IPS DF 19.7 (cell line): ENCODE measurements around the gene LDLRAD3.

Source experiments
- DNase-seq: peaks from one replicate; pipeline ENCODE4 v3.0.0-alpha.2; 2013; ENCODE audit warnings: low read depth, low spot score

The LDLRAD3 gene

DNA sequence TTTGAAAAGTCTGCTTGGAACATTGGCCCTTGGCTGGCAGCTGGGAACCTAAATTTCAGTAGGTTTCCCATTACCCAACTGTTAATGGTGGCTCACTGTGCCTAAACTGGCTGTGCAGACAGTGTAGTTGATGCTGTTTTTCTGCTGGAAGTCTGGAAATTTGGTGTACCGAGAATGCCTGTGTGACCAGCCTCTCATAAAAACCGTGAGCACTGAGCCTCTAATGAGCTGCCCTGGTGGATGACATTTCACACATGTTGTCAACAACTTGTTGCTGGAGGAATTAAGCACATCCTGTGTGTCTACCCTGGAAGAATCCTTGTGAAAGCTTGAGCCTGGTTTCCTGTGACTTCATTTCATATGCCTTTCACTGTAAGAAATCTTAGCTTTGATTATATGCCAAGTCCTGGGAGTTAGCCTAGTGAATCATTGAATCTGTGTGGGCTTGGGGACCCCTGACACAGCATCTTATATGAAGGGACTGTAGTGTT is 131.1 kb downstream of the LDLRAD3 start:
- no peak for DNase-seq

DNA sequence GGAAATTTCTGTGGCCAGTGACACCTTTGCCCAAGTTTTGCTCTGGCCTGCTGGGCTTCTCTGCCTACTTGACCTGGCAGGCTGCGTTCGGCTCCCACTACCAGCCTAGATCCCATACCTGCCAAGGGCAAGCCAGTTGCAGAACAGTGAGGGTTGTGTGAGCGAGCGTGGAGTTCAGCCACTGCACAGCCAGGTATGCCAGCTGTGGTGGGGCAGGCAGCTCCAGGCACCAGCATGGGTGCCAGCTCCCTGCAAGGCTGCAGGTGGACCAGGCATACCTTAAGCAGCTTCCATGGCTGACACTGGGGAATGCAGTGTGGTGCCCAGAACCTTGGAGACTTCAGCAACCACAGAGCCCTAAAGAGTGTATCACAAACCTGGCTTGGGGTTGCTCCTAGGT is 133.5 kb downstream of the LDLRAD3 start:
- DNase-seq, result no peak

DNA sequence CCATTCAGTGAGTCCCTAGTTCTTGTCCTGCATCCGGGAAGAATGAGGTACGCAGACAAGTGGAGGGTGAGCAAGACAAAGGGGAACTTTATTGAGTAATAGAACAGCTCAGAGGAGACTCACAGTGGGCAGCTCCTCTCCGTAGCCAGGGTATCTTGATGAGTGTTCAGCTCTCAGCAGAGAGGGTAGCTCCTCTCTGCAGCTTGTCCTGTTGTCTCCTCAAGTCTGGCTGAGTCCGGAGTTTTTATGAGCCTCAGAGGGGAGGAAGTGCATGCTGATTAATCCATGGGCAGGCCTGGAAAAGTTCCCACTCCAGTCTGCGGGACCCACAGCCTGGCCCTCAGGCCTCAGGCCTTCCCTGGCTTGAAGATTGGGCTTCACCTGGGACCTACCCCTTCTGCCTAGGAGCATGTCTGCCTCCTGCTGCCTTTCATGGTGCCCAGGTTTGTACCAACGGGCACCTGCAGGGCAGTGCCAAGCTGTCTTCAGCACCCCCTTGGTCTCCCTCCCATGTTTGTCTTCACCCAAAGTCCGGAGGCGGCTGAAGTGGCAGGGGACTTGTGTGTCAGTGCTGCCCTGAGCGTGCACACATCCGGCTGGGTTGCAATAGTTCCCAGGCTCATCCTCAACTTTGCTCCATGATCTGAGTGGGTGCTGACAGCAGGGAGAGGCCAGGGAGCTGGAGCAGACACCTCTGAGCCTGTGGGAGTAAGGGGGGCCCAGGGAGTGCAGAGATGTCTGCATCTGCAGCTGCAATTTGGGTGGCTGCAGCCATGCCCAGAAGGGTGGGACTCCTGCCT is 134.2 kb downstream of the LDLRAD3 start:
- DNase-seq, result no peak

DNA sequence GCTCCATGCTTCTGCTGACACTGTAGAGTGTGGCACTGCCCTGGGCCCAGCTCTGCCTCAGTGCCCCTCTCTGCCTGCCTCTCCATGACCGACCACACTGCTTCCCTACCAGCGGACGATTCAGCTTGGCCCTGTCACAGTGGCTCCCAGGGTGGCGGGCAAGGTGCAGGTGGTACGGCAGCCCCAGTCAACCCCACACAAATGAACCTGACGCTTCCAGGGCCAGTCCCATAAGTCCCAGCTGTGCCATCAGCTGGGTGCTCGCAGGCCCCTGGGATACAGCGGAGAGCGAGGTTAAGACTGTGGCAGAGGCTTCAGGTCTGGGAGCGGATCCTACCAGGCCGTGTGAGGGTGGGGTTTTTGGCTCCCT is 134.8 kb downstream of the LDLRAD3 start:
- DNase-seq, result no peak

DNA sequence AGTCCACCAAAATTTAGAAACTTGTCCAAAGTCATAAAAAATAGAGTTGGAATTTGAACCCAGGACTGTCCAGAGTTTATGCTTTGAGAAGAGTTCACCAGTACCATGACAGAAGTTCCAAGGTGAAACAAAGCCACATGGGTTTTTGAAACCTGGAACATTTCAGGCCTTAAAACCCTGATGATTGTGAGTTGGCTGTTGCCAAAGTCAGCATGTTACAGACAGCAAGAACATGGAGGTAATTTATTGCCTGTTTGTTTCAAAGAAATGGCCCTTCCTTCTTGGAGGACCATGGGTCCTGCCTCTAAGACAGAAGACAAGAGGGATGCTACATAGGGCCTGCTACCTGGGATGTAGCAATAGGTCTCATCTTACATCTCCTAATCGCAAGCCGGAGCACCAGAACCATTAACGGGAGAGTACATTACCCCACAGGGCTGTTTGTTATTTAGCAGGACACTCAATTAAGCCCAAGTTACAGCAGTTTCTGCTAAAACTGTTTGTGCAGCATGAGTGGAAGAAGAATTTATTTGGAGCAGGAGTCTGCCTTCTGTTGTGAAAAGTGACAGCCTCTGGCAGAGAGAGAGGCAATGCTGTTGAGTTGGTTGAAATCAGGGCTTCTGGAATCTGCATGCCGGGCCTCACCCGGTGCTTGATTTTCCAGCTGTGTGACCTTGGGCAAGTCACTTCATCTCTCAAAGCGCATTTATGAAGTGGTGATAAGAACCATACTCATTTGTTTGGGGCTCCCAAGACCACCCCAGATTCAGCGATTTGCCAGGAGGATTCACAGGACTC is 136.2 kb downstream of the LDLRAD3 start:
- no peak for DNase-seq

DNA sequence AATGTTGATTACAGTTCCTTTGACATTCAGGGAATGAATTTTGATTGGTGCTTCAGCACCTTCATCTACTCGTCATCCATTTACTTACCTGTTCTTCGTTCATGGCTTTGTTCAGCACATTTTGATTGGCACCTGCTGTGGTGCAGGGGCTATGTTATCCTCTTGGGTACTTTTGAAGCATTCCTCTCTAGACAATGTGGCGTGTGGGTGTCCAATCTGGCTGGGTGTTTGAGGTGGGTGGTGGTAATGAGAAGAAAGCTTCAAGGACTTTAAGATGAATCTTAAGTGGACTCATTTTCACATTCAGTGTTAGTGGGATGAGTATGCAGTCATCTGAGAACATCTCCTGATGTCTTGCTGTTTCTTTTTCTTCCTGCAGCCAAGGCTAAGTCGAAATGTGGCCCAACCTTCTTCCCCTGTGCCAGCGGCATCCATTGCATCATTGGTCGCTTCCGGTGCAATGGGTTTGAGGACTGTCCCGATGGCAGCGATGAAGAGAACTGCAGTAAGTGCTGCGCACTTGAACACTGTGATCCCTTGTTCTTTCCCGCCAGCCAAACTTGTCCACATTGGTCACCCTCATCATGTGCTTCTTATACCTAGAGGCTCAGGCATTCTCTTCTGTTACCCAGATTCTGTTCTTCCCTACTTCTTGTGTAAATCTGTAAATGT is 137.5 kb downstream of the LDLRAD3 start:
- no peak for DNase-seq

DNA sequence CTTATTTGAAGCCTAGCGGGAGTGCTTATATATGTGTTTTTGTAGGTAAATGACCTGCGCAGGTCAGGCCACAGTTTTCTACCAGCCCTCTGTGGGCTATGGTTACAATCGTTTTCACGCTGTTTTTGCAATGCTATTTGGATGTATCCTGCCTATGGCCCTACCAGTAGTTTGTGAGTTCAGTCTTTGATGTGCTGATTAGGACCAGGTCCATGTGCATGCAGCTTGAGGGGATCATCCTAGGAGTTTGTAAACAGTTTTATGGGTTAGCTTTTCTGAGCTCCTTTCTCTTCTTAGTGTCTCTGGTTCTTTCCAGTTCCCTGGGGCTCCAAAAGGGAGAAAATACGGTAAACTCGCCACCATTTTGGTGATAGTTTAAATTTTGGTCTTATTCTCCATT is 142.5 kb downstream of the LDLRAD3 start:
- DNase-seq, result no peak

DNA sequence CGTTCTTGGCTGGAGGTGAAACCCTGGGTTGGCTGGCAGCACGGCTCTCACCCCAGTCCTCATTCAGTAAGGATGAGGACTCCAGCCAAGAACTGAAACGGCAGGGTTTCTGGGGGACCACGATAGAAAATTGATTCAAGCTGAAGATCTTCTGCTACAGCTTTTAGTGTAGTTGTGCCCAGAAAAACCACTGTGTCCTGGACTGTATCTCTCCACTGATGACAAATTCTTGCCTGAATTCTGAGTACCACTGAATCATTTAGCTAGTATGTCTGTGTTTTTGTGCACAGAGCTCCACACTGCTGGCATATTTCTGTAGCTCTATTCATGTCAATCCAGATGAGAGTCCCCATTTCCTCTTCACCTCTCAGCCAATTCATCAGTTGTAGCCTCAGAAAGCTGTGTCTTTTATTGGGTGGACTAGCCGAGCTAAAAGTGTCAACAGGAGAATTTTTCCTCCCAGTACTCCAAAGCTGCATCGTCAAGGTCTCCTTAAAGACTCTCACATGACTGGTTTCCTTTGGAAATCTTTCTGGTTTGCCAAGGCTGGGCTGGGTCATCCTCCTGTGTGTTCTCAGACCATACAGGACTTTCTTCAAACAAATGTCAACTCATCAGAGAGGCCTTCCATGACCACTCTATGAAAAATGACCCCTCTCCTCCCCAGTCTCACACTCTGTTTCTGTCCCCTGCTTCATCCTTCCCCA is 144.6 kb downstream of the LDLRAD3 start:
- DNase-seq, result no peak

DNA sequence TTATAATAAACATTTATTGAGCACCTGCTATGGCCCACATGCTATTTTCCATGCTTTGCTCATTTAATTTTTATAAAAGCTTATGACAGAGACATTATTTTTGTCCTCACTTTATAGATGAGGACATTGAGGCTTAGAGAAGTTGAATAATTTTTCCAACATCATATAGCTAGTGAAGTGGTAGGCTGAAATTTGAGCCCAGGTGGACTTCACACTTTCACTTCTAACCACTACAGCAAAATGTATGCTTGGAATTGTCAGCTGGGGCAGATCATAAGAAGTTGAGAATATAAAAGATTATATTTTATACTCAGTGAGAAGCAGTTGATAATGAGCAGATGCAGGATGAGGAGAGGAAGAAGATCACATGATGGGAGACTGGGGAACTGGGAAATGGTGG is 146.1 kb downstream of the LDLRAD3 start:
- no peak for DNase-seq

DNA sequence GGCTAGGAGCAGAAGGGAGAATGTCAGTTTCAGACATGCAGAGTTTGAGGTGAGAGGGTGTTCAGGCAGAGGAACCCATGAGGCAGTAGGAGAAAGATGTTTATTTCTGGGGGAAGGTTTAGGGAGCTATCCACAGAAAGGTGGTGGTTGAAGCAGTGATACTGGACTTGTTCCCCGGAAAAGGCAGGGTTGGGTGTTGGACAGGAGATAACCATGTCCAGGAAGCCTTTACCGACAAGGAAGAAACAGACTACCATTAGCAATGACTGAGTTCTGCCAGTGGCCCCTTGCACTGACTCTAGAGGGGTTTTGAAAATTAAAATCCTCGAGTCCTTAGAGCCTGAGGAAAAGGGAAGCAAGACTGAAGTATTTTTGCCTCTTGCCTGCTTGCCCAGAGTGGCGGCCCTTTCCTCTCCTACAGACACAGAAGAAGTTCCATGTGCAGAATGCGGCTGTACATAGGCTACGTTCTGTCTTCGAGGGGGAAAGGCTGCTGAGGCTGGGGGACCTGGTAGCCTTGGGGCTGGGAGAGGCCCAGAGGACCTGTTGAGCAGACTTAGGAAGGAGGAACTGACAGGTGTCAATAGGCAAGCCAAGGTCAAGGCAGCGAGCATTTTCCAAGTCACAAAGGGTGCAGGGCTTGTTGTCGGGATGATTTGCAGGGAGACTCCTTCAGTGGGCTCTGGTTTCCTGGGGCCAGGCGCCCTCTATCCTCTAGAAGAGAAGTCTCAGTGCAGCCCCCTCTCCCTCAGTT is 146.7 kb downstream of the LDLRAD3 start:
- DNase-seq, result no peak

DNA sequence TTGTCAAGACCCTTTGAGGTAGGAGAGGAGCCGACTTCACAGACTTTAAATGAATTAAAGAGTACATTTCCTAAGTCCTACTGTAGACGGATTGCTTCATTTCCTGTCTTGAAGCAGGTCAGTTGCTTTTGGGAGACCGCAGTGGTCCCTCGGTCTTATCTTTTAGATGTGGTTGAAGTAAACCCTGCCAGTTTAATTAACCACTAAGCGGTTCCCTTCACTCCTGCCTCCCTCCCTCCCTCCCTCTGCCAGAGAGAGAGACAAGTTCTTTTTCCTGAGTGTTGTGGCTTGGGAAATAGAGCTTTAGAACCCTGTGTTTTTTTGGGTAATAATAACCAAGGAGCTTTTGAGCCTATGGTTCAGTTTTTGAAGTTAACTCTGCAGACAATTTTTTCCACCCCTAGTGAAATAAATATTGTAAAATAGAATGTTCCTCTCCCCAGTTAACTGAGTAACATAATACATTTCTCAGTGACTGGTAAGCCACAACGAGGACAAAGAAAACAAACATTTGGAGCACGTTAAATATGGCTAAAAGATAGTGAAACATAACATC is 147.5 kb downstream of the LDLRAD3 start:
- no peak for DNase-seq

DNA sequence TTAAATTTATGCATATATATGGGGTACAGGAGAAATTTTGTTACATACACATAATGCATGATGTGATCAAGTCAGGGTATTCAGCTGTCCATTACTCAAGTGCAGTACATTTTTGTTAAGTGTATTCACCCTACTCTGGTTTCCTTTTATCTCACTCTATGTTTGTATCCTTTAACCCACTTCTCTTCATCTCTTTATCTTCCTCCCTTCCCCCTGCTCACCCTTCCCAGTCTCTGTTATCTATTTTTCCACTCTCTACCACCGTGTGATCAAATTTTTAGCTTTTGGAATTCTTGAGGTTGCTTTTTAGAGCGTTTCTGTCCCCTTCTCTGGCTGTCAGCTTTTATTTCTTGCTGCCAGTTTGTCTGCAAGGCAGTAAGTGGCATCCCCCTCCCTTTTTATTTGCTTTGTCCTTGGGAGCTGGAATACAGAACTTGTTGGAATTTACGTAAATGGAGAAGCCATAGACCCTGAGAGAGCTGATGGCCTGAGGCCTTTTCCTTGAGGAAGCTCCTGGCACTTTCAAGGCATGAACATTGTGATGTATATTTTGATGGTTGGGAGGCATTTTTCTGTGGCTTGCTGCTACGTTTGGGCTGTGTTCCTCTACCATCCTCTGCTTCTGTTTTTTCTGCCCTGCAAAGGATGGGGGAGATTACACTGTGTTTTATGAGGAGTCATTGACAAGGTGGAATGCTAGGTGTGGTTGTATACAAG is 148.6 kb downstream of the LDLRAD3 start:
- DNase-seq, result peak; percentile 95

DNA sequence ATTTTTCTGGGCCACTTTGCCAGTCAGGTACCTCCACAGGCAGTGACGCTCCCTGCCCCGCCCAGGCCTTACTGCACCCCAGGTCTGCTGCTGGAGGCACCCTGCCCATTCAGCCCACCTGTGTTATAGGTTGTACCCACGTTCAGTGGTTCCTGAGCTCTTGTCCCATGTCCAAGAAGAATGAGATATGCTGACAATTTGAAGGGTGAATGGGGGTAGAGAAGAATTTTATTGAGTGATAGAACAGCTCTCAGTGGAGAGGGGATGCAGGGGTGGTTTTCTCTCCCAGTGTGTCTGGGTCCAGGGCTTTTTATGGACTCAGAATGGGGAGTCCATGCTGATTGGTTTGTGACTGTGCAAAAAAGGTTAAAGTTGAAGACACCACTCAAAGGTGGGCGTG is 149.7 kb downstream of the LDLRAD3 start:
- no peak for DNase-seq

DNA sequence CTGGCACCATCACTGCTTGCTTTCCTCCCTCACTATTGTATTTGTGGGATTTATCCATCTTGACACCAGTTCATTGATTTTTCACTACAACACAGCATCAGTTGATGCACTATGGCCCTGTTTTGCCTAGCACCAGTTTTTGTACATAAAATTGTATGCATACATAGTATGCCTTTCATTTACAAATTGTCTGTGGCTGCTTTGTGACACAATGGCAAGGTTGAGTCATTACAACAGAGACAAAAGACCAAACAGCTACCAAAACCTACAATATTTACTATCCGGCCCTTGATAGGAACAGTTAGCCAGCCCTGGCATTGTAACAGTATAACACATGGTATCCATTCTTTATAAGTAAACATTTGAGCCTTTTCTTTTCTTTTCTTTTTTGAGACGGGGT is 150.3 kb downstream of the LDLRAD3 start:
- no peak for DNase-seq

DNA sequence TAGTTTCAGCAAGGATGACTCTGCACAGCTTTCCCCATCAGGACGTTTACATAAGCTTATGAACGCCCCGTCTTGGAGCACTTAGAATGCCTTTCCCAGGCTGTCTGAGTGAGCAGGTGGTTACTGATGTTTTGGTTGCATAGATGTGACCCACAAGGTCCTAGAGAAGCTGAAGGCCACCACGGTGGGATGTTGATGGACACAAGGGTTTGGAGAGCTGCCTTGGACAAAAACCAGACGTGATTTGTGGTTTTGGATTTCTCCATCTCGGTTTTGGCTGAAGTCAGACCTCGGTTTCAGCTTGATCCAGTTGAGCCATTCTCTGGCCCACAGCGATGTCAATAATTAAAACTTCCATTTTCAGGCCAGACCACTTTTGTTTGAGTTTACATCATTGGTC is 151.9 kb downstream of the LDLRAD3 start:
- DNase-seq, result no peak

DNA sequence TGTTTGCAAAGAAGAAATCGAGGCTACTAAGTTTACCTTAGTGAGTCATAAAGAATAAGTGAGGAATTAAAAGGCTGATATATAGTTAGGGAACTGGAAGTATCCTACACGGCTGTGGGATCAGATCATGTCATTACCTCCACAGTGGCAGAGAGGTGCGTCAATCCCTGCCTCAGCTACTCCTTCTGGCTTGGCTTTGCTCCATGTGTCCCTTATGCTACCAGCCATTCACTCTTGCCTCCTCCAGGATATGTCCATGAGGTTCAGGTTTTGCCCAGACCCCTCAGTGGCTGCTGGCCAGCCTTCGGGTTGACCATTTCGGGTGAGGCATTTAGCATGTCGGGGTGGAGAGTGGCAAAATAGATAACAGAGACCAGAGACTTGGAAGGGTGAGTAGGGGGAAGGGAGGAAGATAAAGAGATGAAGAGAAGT is 153.4 kb downstream of the LDLRAD3 start:
- no peak for DNase-seq

DNA sequence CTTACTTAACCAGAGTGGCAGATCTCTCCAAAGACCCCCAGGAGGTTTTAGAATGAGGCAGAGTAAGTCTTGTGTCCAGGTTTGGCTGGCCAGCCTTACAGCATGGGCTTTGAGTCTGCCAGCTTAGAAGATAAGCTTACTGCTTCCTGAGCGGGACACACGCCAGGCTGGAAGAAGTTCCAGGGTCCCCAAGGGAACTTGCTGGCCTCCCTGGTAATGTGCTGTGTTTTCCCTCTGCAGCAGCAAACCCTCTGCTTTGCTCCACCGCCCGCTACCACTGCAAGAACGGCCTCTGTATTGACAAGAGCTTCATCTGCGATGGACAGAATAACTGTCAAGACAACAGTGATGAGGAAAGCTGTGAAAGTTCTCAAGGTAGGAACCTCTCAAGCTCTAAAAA is 154.2 kb downstream of the LDLRAD3 start:
- DNase-seq, result no peak

DNA sequence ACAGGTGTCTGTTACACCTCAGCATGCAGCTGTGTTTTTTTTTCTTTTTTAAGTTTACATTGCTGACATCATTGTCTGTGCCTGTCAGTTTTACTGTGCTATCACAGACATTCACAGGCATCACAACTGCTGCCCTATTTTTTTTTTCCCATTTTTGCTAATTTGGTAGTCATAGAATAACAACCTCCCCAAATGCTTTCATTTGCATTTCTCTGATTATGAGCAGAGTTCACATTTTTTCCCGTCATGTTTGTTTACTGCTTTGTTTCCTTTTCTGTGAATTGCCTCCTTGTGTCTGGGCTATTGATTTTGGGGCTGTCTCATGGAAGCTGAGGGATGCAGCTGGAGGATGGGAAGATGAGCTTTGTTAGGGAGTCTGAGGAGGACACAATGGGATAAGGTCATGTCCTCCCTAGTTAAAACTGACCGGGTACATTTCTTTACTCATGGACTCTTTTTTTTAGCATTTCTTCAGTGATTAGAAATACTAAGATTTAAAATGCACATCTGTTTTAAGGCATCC is 155.1 kb downstream of the LDLRAD3 start:
- no peak for DNase-seq

DNA sequence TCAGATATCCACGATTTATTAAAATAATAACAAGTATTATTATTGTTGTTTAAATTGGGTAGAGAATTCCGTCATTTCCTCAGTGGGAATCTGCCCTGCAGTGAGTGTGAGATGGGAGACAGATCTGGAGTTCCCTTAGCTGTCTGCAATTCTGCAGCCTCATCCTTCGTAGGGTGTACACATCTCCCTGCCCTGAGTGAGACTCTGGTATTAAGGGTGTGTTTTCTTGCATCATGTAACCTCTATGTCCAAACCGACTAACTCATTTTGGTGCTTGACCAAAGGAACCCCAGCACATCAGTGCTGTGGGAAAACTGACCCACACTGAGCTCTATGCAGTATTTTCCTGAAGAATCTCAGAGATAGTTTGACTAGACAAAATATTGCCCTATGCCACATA is 157.6 kb downstream of the LDLRAD3 start:
- no peak for DNase-seq

DNA sequence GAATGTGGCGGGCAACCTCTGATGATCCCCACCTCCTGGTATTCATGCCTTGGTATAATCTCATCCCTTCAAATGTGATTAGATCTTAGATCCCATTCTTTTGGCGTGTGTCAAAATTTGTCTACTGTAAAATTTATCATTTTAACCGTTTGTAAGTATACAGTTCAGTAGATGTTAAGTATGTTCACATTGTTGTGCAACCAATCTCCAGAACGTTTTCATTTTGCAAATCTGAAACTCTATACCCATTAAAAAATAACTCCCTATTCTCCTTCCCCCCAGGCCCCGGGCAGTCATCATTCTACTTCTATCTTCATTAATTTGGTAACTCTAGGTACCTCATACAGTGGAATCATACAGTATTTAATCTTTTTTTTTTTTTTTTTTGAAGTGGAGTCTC is 159.0 kb downstream of the LDLRAD3 start:
- DNase-seq, result no peak
